Urinary bladder (tissue), 4 donors: ENCODE results near the gene DSE. TPM values are rescaled to one million over a fixed set of nuclear protein-coding genes. Genes with fewer than 3 reads are reported as not detected.

Experiments used
- DNase-seq: peaks from one replicate; pipeline ENCODE4 v3.0.0-alpha.2; 2015; ENCODE audit errors: extremely low spot score
- H3K27ac ChIP-seq: one replicate; pipeline ENCODE4 v1.5.1; 2013; ENCODE audit warnings: low read depth, mild to moderate bottlenecking, moderate library complexity
- H3K36me3 ChIP-seq: one replicate; pipeline ENCODE4 v1.6.1; 2013; ENCODE audit warnings: mild to moderate bottlenecking, moderate library complexity; ENCODE audit not compliant: insufficient read depth
- H3K4me1 ChIP-seq: one replicate; pipeline ENCODE4 v1.6.1; 2013; ENCODE audit warnings: mild to moderate bottlenecking, moderate library complexity; ENCODE audit not compliant: insufficient read depth
- H3K4me3 ChIP-seq: one replicate; pipeline ENCODE4 v1.5.1; 2013; ENCODE audit warnings: low read depth, low read length
- WGBS: extraction: QIAGEN DNeasy Blood & Tissue Kit; methylation state at CpG from one replicate; pipeline ENCODE4 v1.1.7; 2013; 5-methylcytosine and 5-hydroxymethylcytosine counted together
- polyA plus RNA-seq: library from polyadenylated mRNA; stranded (reverse); fragments of 200-250 nt; gene quantifications from one replicate; pipeline ENCODE4 v1.2.3, GENCODE V29; 2013
- total RNA-seq: library from RNA; depleted of rRNA; stranded (reverse); fragments of >200 nt; gene quantifications from one replicate; pipeline ENCODE4 v1.2.3, GENCODE V29; 2014
- donor health status: healthy with polysubstance abuse.
- donor health status: healthy.

The DSE gene
- total and polyA plus RNA-seq, 2 donors, result 18.4 to 76.5 TPM

GRCh38 chr6:116482780-116483179 lies 112.0 kb downstream of the DSE start:
- Histone ChIP-seq H3K27ac (no peak overlapping the region), H3K4me1 (no peaks in the 10 kb centered on the region), H3K36me3 (no peaks in the 10 kb centered on the region), H3K4me3 (no peak overlapping the region)
- no peak for DNase-seq
- 70% methylated on average over 1 of the region's 1 CpG for WGBS

DNA sequence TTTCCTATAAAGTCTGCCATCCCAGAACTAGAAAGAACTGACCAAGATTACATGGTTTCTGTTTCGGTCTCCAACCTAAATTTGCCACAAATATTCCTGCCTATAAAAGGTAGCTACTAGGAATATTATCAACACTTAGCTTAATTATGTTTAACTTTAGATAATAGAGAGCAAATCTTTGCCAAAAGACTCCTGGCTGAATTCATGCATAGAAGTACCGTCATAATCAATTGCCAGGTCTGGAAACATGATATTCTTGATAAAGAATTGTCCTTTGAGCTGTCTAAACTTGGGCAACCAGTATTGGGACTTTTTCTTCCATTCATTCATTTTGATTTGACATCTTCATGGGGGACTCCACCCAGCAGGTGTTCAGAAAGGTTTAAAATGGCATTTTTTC lies 112.9 kb downstream of the DSE start:
- no peak overlapping the region for H3K27ac ChIP-seq
- no peak overlapping the region for H3K4me3 ChIP-seq
- 33% methylated on average over 2 of the region's 2 CpGs for WGBS
- DNase-seq, result no peak
- H3K4me1 ChIP-seq, result no peaks in the 10 kb centered on the region
- H3K36me3 ChIP-seq, result no peaks in the 10 kb centered on the region

- no peak overlapping the region for H3K4me3 ChIP-seq
- no peak for DNase-seq
- no peaks in the 10 kb centered on the region for H3K36me3 ChIP-seq
- no peak overlapping the region for H3K27ac ChIP-seq
- H3K4me1 ChIP-seq, result no peaks in the 10 kb centered on the region
- WGBS, result 58% methylated on average over 5 of the region's 5 CpGs
These were observed 114.9 kb downstream of the DSE start for GRCh38 chr6:116485559-116486184.

GRCh38 chr6:116491610-116492330 lies 121.0 kb downstream of the DSE start:
- H3K36me3 ChIP-seq, result no peaks in the 10 kb centered on the region
- H3K27ac ChIP-seq, result no peak overlapping the region
- 74% methylated on average over 1 of the region's 1 CpG for WGBS
- DNase-seq, result no peak
- no peaks in the 10 kb centered on the region for H3K4me1 ChIP-seq
- H3K4me3 ChIP-seq, result no peak overlapping the region

DNA sequence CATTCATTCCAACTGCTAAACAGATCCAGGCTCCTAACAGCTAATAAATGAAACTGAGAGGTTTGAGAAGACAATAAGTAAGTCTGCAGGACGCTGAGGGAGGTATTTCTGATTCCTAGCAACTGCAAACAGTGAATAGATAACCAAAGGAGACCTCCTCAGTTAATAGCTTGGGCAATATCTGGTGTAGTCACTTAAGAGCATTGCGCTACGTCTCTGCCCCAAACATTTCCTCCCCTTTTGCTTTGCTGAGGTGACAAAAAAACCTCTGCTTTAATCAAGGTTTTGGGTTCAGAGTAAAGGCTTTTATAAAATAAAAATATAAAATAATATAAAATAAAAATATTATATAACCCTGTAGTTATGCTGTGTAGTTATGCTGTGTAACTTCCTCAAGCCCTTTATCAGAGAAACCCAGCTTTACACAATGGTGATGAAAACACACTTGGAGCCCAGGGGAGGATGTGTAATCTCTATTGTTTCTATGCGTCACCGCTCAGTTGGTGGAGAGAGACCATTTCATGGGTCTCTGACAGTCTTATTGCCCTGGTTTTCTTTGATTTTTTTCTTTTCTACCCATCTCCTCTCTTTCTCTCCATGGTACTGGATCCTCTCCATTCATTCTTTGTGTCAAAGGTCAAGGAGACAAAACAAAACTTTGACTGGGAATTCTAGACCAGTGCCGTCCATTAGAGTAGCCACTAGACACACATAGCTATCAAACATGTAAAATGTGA lies 121.8 kb downstream of the DSE start:
- Histone ChIP-seq H3K4me1 (no peaks in the 10 kb centered on the region), H3K27ac (no peak overlapping the region), H3K36me3 (no peaks in the 10 kb centered on the region), H3K4me3 (no peak overlapping the region)
- 65% methylated on average over 6 of the region's 6 CpGs for WGBS
- DNase-seq, result no peak

Other genes starting within 250 kb of the DSE start
- 0.79 TPM for gene COL10A1, start 244.8 kb upstream of the DSE start, total RNA-seq
- gene COL10A1, start 244.8 kb upstream of the DSE start, polyA plus RNA-seq, result not detected
- gene TSPYL4, start 116.9 kb upstream of the DSE start, total RNA-seq, result 17.0 TPM
- 25.6 TPM for gene TSPYL4, start 116.9 kb upstream of the DSE start, polyA plus RNA-seq
- 66.7 TPM for gene TSPYL1, start 91.0 kb upstream of the DSE start, total RNA-seq
- gene TSPYL1, start 91.0 kb upstream of the DSE start, polyA plus RNA-seq, result 56.0 TPM
- gene CALHM6, start 90.4 kb downstream of the DSE start, total RNA-seq, result 9.5 TPM
- 7.1 TPM for gene CALHM6, start 90.4 kb downstream of the DSE start, polyA plus RNA-seq
- 8.6 TPM for gene CALHM5, start 140.7 kb downstream of the DSE start, total RNA-seq
- gene CALHM5, start 140.7 kb downstream of the DSE start, polyA plus RNA-seq, result 1.7 TPM
- gene TRAPPC3L, start 174.7 kb downstream of the DSE start, total RNA-seq, result 0.42 TPM
- 0.05 TPM for gene TRAPPC3L, start 174.7 kb downstream of the DSE start, polyA plus RNA-seq
- not detected for gene CALHM4, start 182.8 kb downstream of the DSE start, total RNA-seq
- not detected for gene CALHM4, start 182.8 kb downstream of the DSE start, polyA plus RNA-seq
- gene RWDD1, start 200.6 kb downstream of the DSE start, total RNA-seq, result 37.1 TPM
- 62.1 TPM for gene RWDD1, start 200.6 kb downstream of the DSE start, polyA plus RNA-seq
- 0.90 TPM for gene RSPH4A, start 245.5 kb downstream of the DSE start, total RNA-seq
- 0.28 TPM for gene RSPH4A, start 245.5 kb downstream of the DSE start, polyA plus RNA-seq